NB4 (cell line): ENCODE data around the gene COASY.

ENCODE experiments used
- DNase-seq: peaks from one replicate; pipeline ENCODE4 v3.0.0; 2010; ENCODE audit warnings: low read depth
- H3K4me3 ChIP-seq: one replicate; pipeline ENCODE4 v1.5.1; 2011; ENCODE audit warnings: mild to moderate bottlenecking, low read depth, low read length, moderate library complexity
- CTCF ChIP-seq: IDR thresholded peaks from one replicate; pipeline ENCODE4 v1.5.1; 2012; ENCODE audit warnings: low read depth, low read length
- MYC ChIP-seq: IDR thresholded peaks from 2 replicates; pipeline ENCODE4 v1.6.1; 2011; ENCODE audit warnings: low read depth, low read length
- POLR2A ChIP-seq: IDR thresholded peaks from 2 replicates; pipeline ENCODE4 v1.6.1; 2011; ENCODE audit warnings: mild to moderate bottlenecking; ENCODE audit not compliant: insufficient read length; ENCODE audit errors: extremely low read depth
- TF ChIP-seq, protein P1 (sequence below): IDR thresholded peaks from 2 replicates; pipeline ENCODE4 v1.6.1; 2011; ENCODE audit warnings: low read depth, low read length

The COASY gene

DNA sequence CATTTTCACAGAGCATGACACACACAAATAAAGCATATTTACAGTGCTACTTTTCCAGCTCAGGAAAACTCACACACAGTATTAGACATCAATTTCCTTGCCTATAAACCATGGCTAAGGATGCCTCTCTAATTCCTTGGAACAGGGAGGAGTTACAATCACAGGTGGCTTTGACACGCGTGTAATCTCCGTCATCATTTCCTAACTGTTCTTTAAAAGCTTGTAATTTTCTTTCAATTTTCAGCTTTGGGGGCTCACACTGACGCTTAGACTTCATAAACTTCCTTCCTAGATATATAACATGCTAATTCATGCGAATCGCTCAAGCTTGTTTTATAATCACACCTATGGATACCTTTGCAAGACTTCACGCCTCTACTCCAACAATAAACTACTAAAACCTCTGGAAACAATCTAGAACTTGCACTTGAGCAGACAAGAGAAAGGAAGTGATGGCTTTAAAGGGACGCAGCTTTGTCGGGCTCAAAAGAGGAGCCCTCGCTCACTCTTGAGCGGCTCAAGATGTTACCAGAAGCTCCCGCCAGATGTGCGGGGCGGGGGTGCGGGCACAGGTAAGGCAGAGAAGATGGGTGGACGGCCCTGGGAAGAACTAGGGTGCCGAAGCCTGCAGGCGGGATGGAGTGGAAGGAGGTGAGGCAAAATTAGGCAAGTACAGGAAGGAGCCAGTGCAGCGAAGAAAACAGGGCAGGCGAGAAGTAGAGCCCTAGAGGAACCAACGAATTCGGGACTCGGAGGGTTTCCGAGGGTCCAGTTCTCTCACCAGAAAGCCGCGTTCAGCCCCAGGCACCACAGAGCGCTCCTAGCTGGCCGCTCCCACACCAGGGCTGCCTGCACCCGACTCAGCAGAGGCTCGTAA lies 46.6 kb downstream of the COASY start:
- H3K4me3 ChIP-seq = peak overlapping the region; percentile 97
- peak; percentile 29 for DNase-seq
- TF ChIP-seq MYC (no peak), CTCF (no peak), POLR2A (no peak)
- TF ChIP-seq, protein P1, sequence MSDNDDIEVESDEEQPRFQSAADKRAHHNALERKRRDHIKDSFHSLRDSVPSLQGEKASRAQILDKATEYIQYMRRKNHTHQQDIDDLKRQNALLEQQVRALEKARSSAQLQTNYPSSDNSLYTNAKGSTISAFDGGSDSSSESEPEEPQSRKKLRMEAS = no peak

GRCh38 chr17:42609182-42609813 lies 47.4 kb downstream of the COASY start, which contains the start of the genes RETREG3 and TUBG1:
Gene RETREG3, minus strand, starts transcription at chr17:42609374. Its CDS starts 50 bp downstream, at chr17:42609324.
Gene TUBG1, plus strand, starts transcription at chr17:42609683. Its CDS starts 55 bp downstream, at chr17:42609738.
- peak within 1 kb of the TSS; percentile 97 for H3K4me3 ChIP-seq
- peak; percentile 2 for TF ChIP-seq CTCF
- TF ChIP-seq MYC = peak; percentile 75
- TF ChIP-seq, protein P1 = peak; percentile 75
- peak; percentile 84 for TF ChIP-seq POLR2A
- peak; percentile 98 for DNase-seq

DNA sequence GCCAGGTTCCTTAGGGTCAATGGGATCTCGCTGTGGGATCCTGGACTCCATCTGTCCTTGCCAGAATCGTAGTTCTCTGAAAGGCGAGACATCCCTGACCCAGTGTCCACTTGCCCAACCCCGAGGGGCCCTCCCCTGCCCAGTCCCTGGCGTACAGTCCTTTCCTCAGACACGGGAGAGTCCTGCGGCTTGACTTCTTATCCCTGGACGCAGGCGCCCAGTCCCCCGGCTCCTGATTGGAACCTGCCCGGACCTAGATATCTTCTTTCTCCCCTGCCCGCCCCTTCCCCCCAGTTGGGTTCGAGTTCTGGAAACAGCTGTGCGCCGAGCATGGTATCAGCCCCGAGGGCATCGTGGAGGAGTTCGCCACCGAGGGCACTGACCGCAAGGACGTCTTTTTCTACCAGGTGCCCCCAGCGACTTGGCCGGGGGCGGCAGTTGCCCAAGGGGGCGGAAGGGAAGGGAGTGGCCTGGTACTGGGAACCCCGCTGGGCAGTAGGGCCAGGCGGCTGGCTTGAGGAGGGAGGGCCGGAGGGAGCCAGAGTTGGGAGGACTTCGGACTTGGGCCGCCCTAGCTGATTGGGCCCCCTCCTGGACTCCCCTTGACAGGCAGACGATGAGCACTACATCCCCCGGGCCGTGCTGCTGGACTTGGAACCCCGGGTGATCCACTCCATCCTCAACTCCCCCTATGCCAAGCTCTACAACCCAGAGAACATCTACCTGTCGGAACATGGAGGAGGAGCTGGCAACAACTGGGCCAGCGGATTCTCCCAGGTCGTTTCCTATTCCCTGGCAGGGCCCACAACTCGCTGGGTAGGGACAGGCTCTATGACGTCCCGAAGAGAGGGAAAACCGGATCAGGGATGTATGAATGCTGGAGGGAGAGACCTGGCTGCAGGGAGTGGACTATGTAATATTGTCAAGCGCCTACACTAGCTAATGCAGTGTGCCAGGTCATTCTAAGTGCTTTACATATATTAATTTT lies 48.2 kb downstream of the COASY start:
- DNase-seq = peak; percentile 57

GRCh38 chr17:42612013-42612412 lies 50.1 kb downstream of the COASY start:
- DNase-seq = no peak
- TF ChIP-seq POLR2A (no peak), MYC (no peak), CTCF (no peak)
- TF ChIP-seq, protein P1 = no peak
- no peak overlapping the region for H3K4me3 ChIP-seq

More for the DNA sequence above, 48.2 kb downstream of the COASY start:
- peak overlapping the region; percentile 87 for H3K4me3 ChIP-seq

GRCh38 chr17:42613699-42614295 lies 51.8 kb downstream of the COASY start:
- TF ChIP-seq, protein P1 = no peak
- TF ChIP-seq POLR2A (no peak), MYC (no peak), CTCF (no peak)
- no peak for DNase-seq
- no peak overlapping the region for H3K4me3 ChIP-seq
